Activated CD8-positive, alpha-beta T cell treated with anti-CD3 and anti-CD28 coated beads, Interleukin-2, amount 10 ng/mL, durations not matched to agents 7 days and 5 days (primary cell): ENCODE data around the gene RFWD3. TPM values are rescaled to one million over a fixed set of nuclear protein-coding genes. Genes with fewer than 3 reads are reported as not detected.
A peak's percentile ranks its signal among the peaks of the same experiment; 100 is the strongest.

Experiments
- ATAC-seq: fragments of 150-1000 bp; cut with Tn5 transposase; one replicate; pipeline ENCODE4 v1.10.0; 2021; ENCODE audit warnings: moderate library complexity
- CTCF ChIA-PET: fragments of 350-600 bp; sonication (Branson Sonifier 250); formaldehyde crosslinking; loops from one replicate; lab custom pipeline; 2021; ENCODE audit warnings: antibody characterized with exemption; lab: Charles Lee
- POLR2A ChIA-PET: fragments of 350-600 bp; sonication (Branson Sonifier 250); formaldehyde crosslinking; loops from one replicate; lab custom pipeline; 2021; ENCODE audit warnings: antibody characterized with exemption; lab: Charles Lee
- DNase-seq: peaks from one replicate; pipeline ENCODE4 v3.0.0-alpha.2; 2020
- H3K27ac Mint-ChIP-seq: one replicate; pipeline ENCODE4 v1.8.0; 2021; ENCODE audit warnings: mild to moderate bottlenecking, mixed read lengths
- H3K27me3 Mint-ChIP-seq: one replicate; pipeline ENCODE4 v1.8.0; 2021; ENCODE audit warnings: low read depth, mixed read lengths
- H3K36me3 Mint-ChIP-seq: one replicate; pipeline ENCODE4 v1.8.0; 2021; ENCODE audit warnings: low read depth, mixed read lengths
- H3K4me1 Mint-ChIP-seq: one replicate; pipeline ENCODE4 v1.8.0; 2021; ENCODE audit warnings: low read depth, mixed read lengths
- H3K4me3 Mint-ChIP-seq: one replicate; pipeline ENCODE4 v1.8.0; 2021; ENCODE audit warnings: mild to moderate bottlenecking, mixed read lengths
- H3K9me3 Mint-ChIP-seq: one replicate; pipeline ENCODE4 v1.8.0; 2022; ENCODE audit warnings: mixed read lengths; ENCODE audit not compliant: insufficient read depth
- total RNA-seq, 2 experiments: library from RNA; stranded (reverse); gene quantifications; one replicate each; pipeline ENCODE4 v1.2.3, GENCODE V29; 2021

RFWD3 gene
- total RNA-seq, 2 experiments from 2014 or later = 119 to 120 TPM

- Mint-ChIP-seq H3K27me3 (no peaks in the 10 kb centered on the region), H3K9me3 (no peaks in the 10 kb centered on the region), H3K4me3 (no peak overlapping the region), H3K4me1 (peaks cover 23% of the 10 kb centered on the region), H3K27ac (no peak overlapping the region), H3K36me3 (peaks cover 58% of the 10 kb centered on the region)
- no peak for DNase-seq
- ATAC-seq = no peak
- POLR2A ChIA-PET = no interaction called here
- CTCF ChIA-PET = interaction anchor here (0.6 to 2.5 kb wide), 6 partner anchors 11 to 470 kb away, joined by 3 to 12 read pairs (median 3); partner anchors contain the start of gene RFWD3
Measured at GRCh38 chr16:74649839-74650504, 16.7 kb downstream of the RFWD3 start.

DNA sequence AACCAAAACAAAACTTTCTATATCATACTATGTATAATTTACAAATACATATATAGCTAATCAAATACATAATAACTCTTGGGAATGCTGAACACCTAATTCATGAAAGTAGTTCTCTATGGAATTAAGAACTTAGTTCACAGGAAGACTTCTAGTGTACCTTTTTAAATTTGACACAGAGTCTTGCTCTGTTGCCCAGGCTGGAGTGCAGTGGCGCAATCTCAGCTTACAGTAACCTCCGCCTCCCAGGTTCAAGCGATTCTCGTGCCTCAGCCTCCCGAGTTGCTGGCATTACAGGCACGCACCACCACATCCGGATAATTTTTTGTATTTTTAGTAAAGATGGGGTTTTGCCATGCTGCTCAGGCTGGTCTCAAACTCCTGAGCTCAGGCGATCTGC, 24.7 kb downstream of the RFWD3 start:
- Mint-ChIP-seq H3K27ac (no peak overlapping the region), H3K4me1 (no peaks in the 10 kb centered on the region), H3K27me3 (no peaks in the 10 kb centered on the region), H3K9me3 (no peaks in the 10 kb centered on the region), H3K4me3 (no peak overlapping the region), H3K36me3 (peaks cover 48% of the 10 kb centered on the region)
- ATAC-seq = no peak
- CTCF ChIA-PET = interaction anchor here (1.4 to 1.5 kb wide), 2 partner anchors 10 to 12 kb away, joined by 6 to 8 read pairs; no protein-coding TSS in a partner anchor
- POLR2A ChIA-PET = interaction anchor here (1.0 kb wide), 1 partner anchor 25 kb away, joined by 5 read pairs; the partner anchor contains the start of gene RFWD3
- no peak for DNase-seq

DNA sequence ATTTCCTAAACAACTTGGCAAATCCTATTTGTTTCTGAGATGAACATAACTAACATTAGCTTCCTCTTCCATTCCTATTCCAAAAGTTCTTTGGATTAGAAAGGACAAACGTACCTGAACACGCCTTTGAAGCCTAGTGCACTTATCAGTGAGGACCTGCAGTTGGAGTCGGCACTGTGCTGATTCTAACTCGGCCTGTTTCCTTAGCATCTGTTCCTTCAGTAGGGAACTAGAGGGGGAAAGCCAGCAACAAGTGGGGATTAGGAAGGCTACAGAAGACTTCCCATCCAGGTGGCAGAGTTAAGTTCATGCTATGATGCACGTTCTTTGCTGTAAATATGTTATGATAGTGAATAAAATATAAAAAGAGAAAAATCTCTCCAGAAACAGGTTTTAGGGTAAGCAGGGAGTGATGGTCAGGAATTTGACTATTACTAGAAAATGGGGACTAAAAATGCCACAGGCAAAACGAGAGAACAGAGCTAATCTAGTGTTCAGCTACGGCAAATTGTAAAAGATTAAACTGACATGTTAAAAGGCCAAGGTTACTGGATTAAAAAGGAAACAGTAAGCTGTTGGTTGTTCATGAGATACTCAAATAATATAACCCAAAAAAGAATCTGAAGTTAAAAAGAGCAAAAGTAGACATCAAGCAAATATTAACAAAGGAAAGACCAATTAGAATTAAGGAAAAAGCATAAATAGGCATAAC, 28.8 kb downstream of the RFWD3 start:
- peaks cover 41% of the 10 kb centered on the region for H3K36me3 Mint-ChIP-seq
- DNase-seq (no peak), ATAC-seq (no peak)
- no peaks in the 10 kb centered on the region for H3K4me1 Mint-ChIP-seq
- ChIA-PET POLR2A (no interaction called here), CTCF (interaction anchor here (1.0 to 2.6 kb wide), 2 partner anchors 13 to 15 kb away, joined by 4 to 12 read pairs; no protein-coding TSS in a partner anchor)
- no peaks in the 10 kb centered on the region for H3K27me3 Mint-ChIP-seq
- H3K27ac Mint-ChIP-seq = no peak overlapping the region
- H3K9me3 Mint-ChIP-seq = no peaks in the 10 kb centered on the region
- H3K4me3 Mint-ChIP-seq = no peak overlapping the region

- Mint-ChIP-seq H3K27ac (no peak overlapping the region), H3K36me3 (peaks cover 49% of the 10 kb centered on the region), H3K4me3 (no peak overlapping the region), H3K4me1 (no peaks in the 10 kb centered on the region), H3K27me3 (no peaks in the 10 kb centered on the region), H3K9me3 (no peaks in the 10 kb centered on the region)
- ATAC-seq (no peak), DNase-seq (no peak)
- POLR2A ChIA-PET = interaction anchor here (1.0 kb wide), 1 partner anchor 31 kb away, joined by 4 read pairs; the partner anchor contains the start of gene RFWD3
- CTCF ChIA-PET = interaction anchor here (2.3 to 2.4 kb wide), 2 partner anchors 13 to 16 kb away, joined by 8 to 10 read pairs; no protein-coding TSS in a partner anchor
Measured at GRCh38 chr16:74635303-74635702, 31.4 kb downstream of the RFWD3 start.

- ATAC-seq = no peak
- Mint-ChIP-seq H3K36me3 (peaks cover 57% of the 10 kb centered on the region), H3K27me3 (no peaks in the 10 kb centered on the region), H3K4me1 (peaks cover 4% of the 10 kb centered on the region), H3K4me3 (no peak overlapping the region), H3K9me3 (no peaks in the 10 kb centered on the region), H3K27ac (no peak overlapping the region)
- no peak for DNase-seq
- ChIA-PET CTCF (interaction anchor here (0.8 kb wide), 1 partner anchor 18 kb away, joined by 4 read pairs; no protein-coding TSS in a partner anchor), POLR2A (interaction anchor here (1.6 kb wide), 1 partner anchor 35 kb away, joined by 4 read pairs; no protein-coding TSS in a partner anchor)
Measured at GRCh38 chr16:74633686-74634085, 33.0 kb downstream of the RFWD3 start.

- ATAC-seq (no peak), DNase-seq (no peak)
- H3K4me1 Mint-ChIP-seq = peaks cover 19% of the 10 kb centered on the region
- no peaks in the 10 kb centered on the region for H3K27me3 Mint-ChIP-seq
- CTCF ChIA-PET = interaction anchor here (2.0 kb wide), 1 partner anchor 24 kb away, joined by 10 read pairs; no protein-coding TSS in a partner anchor
- no peak overlapping the region for H3K4me3 Mint-ChIP-seq
- no peaks in the 10 kb centered on the region for H3K9me3 Mint-ChIP-seq
- peaks cover 83% of the 10 kb centered on the region for H3K36me3 Mint-ChIP-seq
- H3K27ac Mint-ChIP-seq = no peak overlapping the region
- POLR2A ChIA-PET = interaction anchor here (1.0 to 1.1 kb wide), 2 partner anchors 27 to 39 kb away, joined by 3 to 5 read pairs; partner anchors contain the start of gene RFWD3
Measured at GRCh38 chr16:74627506-74628220, 39.0 kb downstream of the RFWD3 start.

DNA sequence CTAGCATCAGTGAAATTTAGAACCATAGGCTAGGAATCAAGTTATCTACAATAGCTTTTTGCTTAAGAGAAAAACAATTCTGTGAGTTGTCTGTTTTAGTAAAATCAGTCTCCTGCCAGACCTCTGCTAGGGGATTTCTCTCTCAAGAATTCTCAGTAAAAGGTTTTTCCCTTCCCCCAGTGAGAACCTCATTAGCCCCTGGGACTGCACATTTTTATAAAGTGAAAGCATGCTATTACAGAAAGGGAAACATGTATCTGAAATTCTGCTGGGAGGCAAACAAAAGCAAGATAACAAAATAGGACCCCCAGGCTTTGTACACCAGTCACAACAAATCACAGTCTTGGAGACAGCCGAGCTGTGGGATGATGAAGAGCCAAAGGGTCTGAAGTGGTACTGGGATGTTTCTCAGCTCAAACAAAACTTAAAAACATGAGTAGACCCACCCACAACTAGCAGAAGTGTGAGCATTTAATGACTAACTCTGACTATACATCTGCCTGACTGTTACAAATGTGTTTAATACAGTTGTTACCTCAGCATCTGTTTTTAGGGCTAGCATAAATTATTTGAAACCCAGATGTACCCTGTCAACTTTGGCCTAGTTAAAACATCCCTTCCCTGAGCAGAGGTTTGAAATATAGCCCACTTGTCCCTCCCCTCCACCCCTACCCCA, 39.8 kb downstream of the RFWD3 start:
- Mint-ChIP-seq H3K27ac (no peak overlapping the region), H3K4me3 (no peak overlapping the region), H3K4me1 (peaks cover 19% of the 10 kb centered on the region), H3K27me3 (no peaks in the 10 kb centered on the region), H3K36me3 (peaks cover 83% of the 10 kb centered on the region), H3K9me3 (no peaks in the 10 kb centered on the region)
- CTCF ChIA-PET = interaction anchor here (1.1 to 1.2 kb wide), 2 partner anchors 9 to 25 kb away, joined by 3 read pairs; no protein-coding TSS in a partner anchor
- POLR2A ChIA-PET = no interaction called here
- DNase-seq (no peak), ATAC-seq (no peak)

- H3K27ac Mint-ChIP-seq = no peak overlapping the region
- ATAC-seq (no peak), DNase-seq (no peak)
- peaks cover 89% of the 10 kb centered on the region for H3K36me3 Mint-ChIP-seq
- H3K4me3 Mint-ChIP-seq = no peak overlapping the region
- no peaks in the 10 kb centered on the region for H3K9me3 Mint-ChIP-seq
- ChIA-PET POLR2A (no interaction called here), CTCF (interaction anchor here (1.1 to 1.7 kb wide), 3 partner anchors 8 to 26 kb away, joined by 3 to 8 read pairs (median 3); partner anchors contain the start of gene GLG1)
- peaks cover 19% of the 10 kb centered on the region for H3K4me1 Mint-ChIP-seq
- H3K27me3 Mint-ChIP-seq = no peaks in the 10 kb centered on the region
Measured at GRCh38 chr16:74625500-74626350, 41.0 kb downstream of the RFWD3 start.

DNA sequence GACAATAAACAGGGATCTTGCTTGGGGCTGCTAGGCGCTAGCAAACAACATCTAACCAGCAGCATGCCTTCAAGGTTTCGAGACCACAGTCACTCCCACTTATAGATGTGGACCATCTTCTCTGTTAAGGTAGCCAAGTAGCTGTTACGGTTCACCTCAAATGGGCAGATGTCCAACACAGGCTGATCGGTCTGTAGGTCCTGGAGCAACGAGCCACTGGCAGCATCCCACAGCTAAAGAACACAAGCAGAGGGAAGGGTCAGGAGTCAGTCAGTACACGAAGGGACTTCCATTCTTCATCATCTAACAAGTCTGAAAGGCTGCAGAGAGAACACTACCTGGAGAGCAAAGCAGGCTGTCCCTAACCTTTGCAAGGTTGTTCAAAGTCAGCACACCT, 42.8 kb downstream of the RFWD3 start:
- POLR2A ChIA-PET = no interaction called here
- no peak for ATAC-seq
- Mint-ChIP-seq H3K27ac (no peak overlapping the region), H3K36me3 (peaks cover 80% of the 10 kb centered on the region), H3K9me3 (no peaks in the 10 kb centered on the region), H3K4me3 (no peak overlapping the region), H3K4me1 (peaks cover 16% of the 10 kb centered on the region), H3K27me3 (no peaks in the 10 kb centered on the region)
- DNase-seq = no peak
- CTCF ChIA-PET = interaction anchor here (1.0 to 2.2 kb wide), 3 partner anchors 17 to 31 kb away, joined by 4 to 12 read pairs (median 8); partner anchors contain the start of gene GLG1

DNA sequence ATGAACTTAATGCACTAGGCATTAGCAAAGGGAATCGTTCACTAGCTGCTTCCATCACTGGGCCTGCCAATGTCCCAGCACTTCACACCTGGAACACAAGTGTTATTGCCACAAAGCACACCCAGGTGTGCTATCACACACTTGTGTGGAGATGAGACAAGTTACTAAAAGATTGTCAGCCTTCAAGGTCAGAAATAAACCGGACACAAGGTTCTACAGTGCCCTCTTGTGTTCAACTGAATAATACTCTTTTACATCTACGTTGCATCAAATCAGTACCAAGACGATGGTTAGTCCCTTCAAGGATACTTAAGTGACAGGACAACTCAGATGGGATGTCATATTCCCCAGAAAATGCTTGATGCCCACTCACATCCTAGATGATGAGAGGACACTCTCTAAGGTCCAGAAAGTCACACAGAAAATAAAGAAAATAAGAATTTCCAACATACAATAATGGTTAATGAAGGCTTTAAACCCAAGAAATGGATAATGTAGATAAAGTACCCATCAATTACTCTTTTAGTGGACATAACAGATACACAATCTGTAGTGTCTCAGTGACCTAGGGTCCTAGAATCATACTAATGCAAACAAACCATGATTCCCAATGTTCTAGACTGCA, 43.4 kb downstream of the RFWD3 start:
- no peaks in the 10 kb centered on the region for H3K27me3 Mint-ChIP-seq
- ATAC-seq (peak; percentile 50), DNase-seq (no peak)
- ChIA-PET POLR2A (interaction anchor here (1.4 kb wide), 1 partner anchor 12 kb away, joined by 3 read pairs; no protein-coding TSS in a partner anchor), CTCF (interaction anchor here (0.6 to 2.2 kb wide), 19 partner anchors 9 to 319 kb away, joined by 3 to 12 read pairs (median 4); partner anchors contain the start of gene GLG1)
- H3K36me3 Mint-ChIP-seq = peaks cover 75% of the 10 kb centered on the region
- H3K27ac Mint-ChIP-seq = peak overlapping the region; percentile 31
- no peaks in the 10 kb centered on the region for H3K9me3 Mint-ChIP-seq
- peaks cover 11% of the 10 kb centered on the region for H3K4me1 Mint-ChIP-seq
- no peak overlapping the region for H3K4me3 Mint-ChIP-seq
